Endothelial cell of umbilical vein (primary cell): ENCODE results near the gene UNKL.

Experiments
- CTCF ChIP-seq, 2 donors: IDR thresholded peaks; 1 replicate in 1 of 2; 2 replicates in 1 of 2; pipeline ENCODE4 v1.5.1; 2011; ENCODE audit warnings: low read length in 2 of 2, mild to moderate bottlenecking in 2 of 2, moderate library complexity in 2 of 2, control low read depth in 1 of 2, inconsistent platforms in 1 of 2, low read depth in 1 of 2; ENCODE audit not compliant: insufficient read depth in 1 of 2; ENCODE audit errors: extremely low read depth in 1 of 2
- POLR2A ChIP-seq: IDR thresholded peaks from 2 replicates; pipeline ENCODE4 v1.6.1; 2012; ENCODE audit warnings: low read depth, mild to moderate bottlenecking, control low read depth, low read length

GRCh38 chr16:1351582-1352362 lies 62.7 kb downstream of the UNKL start, which contains the start of the genes GNPTG and TSR3:
- TF ChIP-seq CTCF (IDR thresholded peaks at IDR 0.05; ENCODE audit: extremely low read depth in 1 of 2, insufficient read depth in 1 of 2, low read depth in 1 of 2, low read length in 2 of 2) (no peak), POLR2A (peak; percentile 82)
